Smooth muscle cell (in vitro differentiated cells): ENCODE data around the gene GTPBP6. TPM values are rescaled to one million over a fixed set of nuclear protein-coding genes. Genes with fewer than 3 reads are reported as not detected.

Experiments
- DNase-seq: peaks from one replicate; lab custom pipeline; 2025; ENCODE audit not compliant: unreplicated experiment; lab: John Stamatoyannopoulos, UW
- H2AFZ ChIP-seq: fragments of 200-600 bp; sonication (generic); 2 replicates; pipeline ENCODE4 v1.6.0; 2016; ENCODE audit warnings: antibody characterized with exemption, low read depth, mild to moderate bottlenecking
- H3F3A ChIP-seq: fragments of 200-600 bp; sonication (generic); 2 replicates; pipeline ENCODE4 v1.6.0; 2017; ENCODE audit warnings: antibody characterized with exemption, low read depth
- H3K27ac ChIP-seq: fragments of 200-600 bp; sonication (generic); 2 replicates; pipeline ENCODE4 v1.5.1; 2016; ENCODE audit warnings: low read depth, mild to moderate bottlenecking
- H3K27me3 ChIP-seq: fragments of 200-600 bp; sonication (generic); 2 replicates; pipeline ENCODE4 v1.6.1; 2016; ENCODE audit warnings: low read depth, mild to moderate bottlenecking
- H3K36me3 ChIP-seq: fragments of 200-600 bp; sonication (generic); 2 replicates; pipeline ENCODE4 v1.5.1; 2016; ENCODE audit warnings: low read depth
- H3K4me1 ChIP-seq: fragments of 200-600 bp; sonication (generic); 2 replicates; pipeline ENCODE4 v1.5.1; 2016; ENCODE audit warnings: low read depth
- H3K4me2 ChIP-seq: fragments of 200-600 bp; sonication (generic); 2 replicates; pipeline ENCODE4 v1.6.0; 2016; ENCODE audit warnings: mild to moderate bottlenecking
- H3K4me3 ChIP-seq: fragments of 200-600 bp; sonication (generic); 2 replicates; pipeline ENCODE4 v1.5.1; 2016; ENCODE audit warnings: mild to moderate bottlenecking
- H3K79me2 ChIP-seq: fragments of 200-600 bp; sonication (generic); 2 replicates; pipeline ENCODE4 v1.6.0; 2016; ENCODE audit warnings: low read depth, mild to moderate bottlenecking
- H3K9ac ChIP-seq: fragments of 200-600 bp; sonication (generic); 2 replicates; pipeline ENCODE4 v1.6.0; 2016; ENCODE audit warnings: low read depth
- H3K9me3 ChIP-seq: fragments of 200-600 bp; sonication (generic); replicated peaks from 2 replicates; pipeline ENCODE4 v1.5.1; 2016; ENCODE audit warnings: low read depth
- H4K20me1 ChIP-seq: fragments of 200-600 bp; sonication (generic); 2 replicates; pipeline ENCODE4 v1.6.0; 2016; ENCODE audit warnings: low read depth
- CTCF ChIP-seq: fragments of 200-600 bp; sonication (generic); IDR thresholded peaks from 2 replicates; pipeline ENCODE4 v1.5.1; 2017; ENCODE audit warnings: borderline replicate concordance, mild to moderate bottlenecking, antibody characterized with exemption; ENCODE audit not compliant: insufficient read depth, poor library complexity, severe bottlenecking
- WGBS: methylation state at CpG from one replicate; pipeline ENCODE4 v1.1.7; 2016; ENCODE audit warnings: low lambda C conversion rate; 5-methylcytosine and 5-hydroxymethylcytosine counted together
- polyA plus RNA-seq: library from polyadenylated mRNA; unstranded; fragments of >200 nt; fragmentation: Nextera tagmentation; extraction: Ambion mirVana; gene quantifications from 2 replicates; pipeline ENCODE4 v1.2.1, GENCODE V29; 2016
- total RNA-seq: library from RNA; depleted of rRNA; stranded (reverse); fragments of >200 nt; gene quantifications from 2 replicates; pipeline ENCODE4 v1.2.3, GENCODE V29; 2014

GTPBP6 gene
- total and polyA plus RNA-seq, 2 experiments from 2014 or later, result 25.3 to 59.5 TPM

- H3K9me3 ChIP-seq, result no peaks in the 10 kb centered on the region
- no peak overlapping the region for H3K27ac ChIP-seq
- no peak overlapping the region for H3K4me2 ChIP-seq
- DNase-seq, result no peak
- H3K4me3 ChIP-seq, result no peak overlapping the region
- WGBS, result 84% methylated on average over 32 of the region's 59 CpGs
- no peaks in the 10 kb centered on the region for H3F3A ChIP-seq
- H3K79me2 ChIP-seq, result no peaks in the 10 kb centered on the region
- H3K4me1 ChIP-seq, result no peaks in the 10 kb centered on the region
- H4K20me1 ChIP-seq, result no peaks in the 10 kb centered on the region
- no peak overlapping the region for H3K9ac ChIP-seq
- TF ChIP-seq CTCF, result no peak
- no peaks in the 10 kb centered on the region for H3K36me3 ChIP-seq
- no peak overlapping the region for H2AFZ ChIP-seq
- no peaks in the 10 kb centered on the region for H3K27me3 ChIP-seq
These were observed 28.9 kb upstream of the GTPBP6 start for GRCh38 chrX:347351-348117.

GRCh38 chrX:346034-346813, 27.6 kb upstream of the GTPBP6 start:
- Histone ChIP-seq H3K36me3 (no peaks in the 10 kb centered on the region), H3K27ac (no peak overlapping the region), H3K9ac (no peak overlapping the region), H4K20me1 (no peaks in the 10 kb centered on the region), H3K4me2 (no peak overlapping the region), H3K79me2 (no peaks in the 10 kb centered on the region), H2AFZ (no peak overlapping the region), H3F3A (no peaks in the 10 kb centered on the region), H3K9me3 (no peaks in the 10 kb centered on the region), H3K27me3 (no peaks in the 10 kb centered on the region), H3K4me1 (no peaks in the 10 kb centered on the region), H3K4me3 (no peak overlapping the region)
- TF ChIP-seq CTCF, result no peak
- no peak for DNase-seq
- 97% methylated on average over 45 of the region's 75 CpGs for WGBS

- Histone ChIP-seq H3K27me3 (no peaks in the 10 kb centered on the region), H3K4me1 (no peaks in the 10 kb centered on the region), H3K79me2 (no peaks in the 10 kb centered on the region), H3K27ac (no peak overlapping the region), H3K36me3 (no peaks in the 10 kb centered on the region), H4K20me1 (no peaks in the 10 kb centered on the region), H3K4me3 (no peak overlapping the region), H2AFZ (no peak overlapping the region), H3K9ac (no peak overlapping the region), H3K4me2 (no peak overlapping the region), H3F3A (no peaks in the 10 kb centered on the region), H3K9me3 (no peaks in the 10 kb centered on the region)
- DNase-seq, result no peak
- no peak for TF ChIP-seq CTCF
- WGBS, result 94% methylated on average over 46 of the region's 63 CpGs
These were observed 26.7 kb upstream of the GTPBP6 start for GRCh38 chrX:345020-345925.
